ENCODE data around the gene SERPINB10.
"Not testable (repeated sequence)": the region's sequence is repeated elsewhere in the genome, so short reads cannot be mapped to it uniquely, and the experiment has no call there.

SERPINB10 gene

GRCh38 chr18:63928331-63928730 lies 20.6 kb downstream of the SERPINB10 start:
- H3K27me3 ChIP-seq (ENCODE audit: insufficient read depth, poor library complexity, severe bottlenecking) = no peaks in the 10 kb centered on the region
- TF ChIP-seq GABPA (IDR thresholded peaks at IDR 0.05; ENCODE audit: low read depth) = 0 out of 2 replicates have a peak, but pooled peaks have one; percentile 17
- TF ChIP-seq REST (IDR thresholded peaks at IDR 0.05; ENCODE audit: insufficient replicate concordance, low read depth) = no peak
- TF ChIP-seq CTCF (IDR thresholded peaks at IDR 0.05; ENCODE audit: insufficient read depth, low read length) = no peak
- TF ChIP-seq POLR2AphosphoS5 (IDR thresholded peaks at IDR 0.05; ENCODE audit: low read depth) = peak; percentile 67
- peak; percentile 49; the same call in 1 of the 2 replicates for TF ChIP-seq SPI1 (IDR thresholded peaks at IDR 0.05; ENCODE audit: borderline replicate concordance, low read depth)
- peak in 1 of 2 experiments; percentile 93 for DNase-seq (ENCODE audit: low read depth in 1 of 2, low spot score in 1 of 2)

GRCh38 chr18:63929369-63929768 lies 21.6 kb downstream of the SERPINB10 start:
- TF ChIP-seq SPI1 (IDR thresholded peaks at IDR 0.05; ENCODE audit: borderline replicate concordance, low read depth) = peak; percentile 20; the same call in 1 of the 2 replicates
- not testable (repeated sequence) for H3K27me3 ChIP-seq (ENCODE audit: insufficient read depth, poor library complexity, severe bottlenecking); H3K4me3 ChIP-seq (replicated peaks; ENCODE audit: insufficient read depth, low read length)
- DNase-seq (ENCODE audit: low read depth in 1 of 2, low spot score in 1 of 2) = peak in 1 of 2 experiments; percentile 37
- H3K27ac ChIP-seq (replicated peaks) = peak overlapping the region; percentile 95

More at GRCh38 chr18:63928331-63928730, 20.6 kb downstream of the SERPINB10 start:
- Histone ChIP-seq H3K27ac (replicated peaks) (peak overlapping the region; percentile 95), H3K4me3 (replicated peaks; ENCODE audit: insufficient read depth, low read length) (no peak overlapping the region)

DNA sequence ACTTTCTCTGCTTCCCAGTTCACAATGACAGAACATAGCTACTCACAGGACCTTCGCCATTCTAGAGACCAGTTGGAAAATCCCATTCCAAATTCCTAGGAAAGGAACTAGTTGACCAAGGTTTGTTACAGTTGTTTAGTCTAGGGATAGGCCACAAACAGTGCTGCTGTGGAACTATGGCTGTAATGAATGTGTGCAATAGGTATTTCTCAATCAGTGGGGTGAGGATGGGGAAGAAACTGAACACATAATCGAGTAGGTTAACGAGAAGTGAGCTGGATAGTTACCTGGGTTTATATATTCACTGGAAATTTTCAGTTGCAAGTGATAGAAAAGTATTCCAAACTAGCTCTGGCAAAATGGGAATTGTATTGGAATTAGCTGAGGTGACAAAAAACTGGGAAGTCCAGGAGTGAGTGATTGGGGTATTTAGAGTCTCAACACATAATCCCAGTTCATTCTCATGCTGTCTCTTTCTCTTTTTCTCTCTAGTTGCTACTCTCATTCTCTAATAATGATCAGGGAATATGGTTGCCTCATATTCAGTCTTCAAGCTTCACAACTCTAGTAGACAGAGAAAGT lies 23.1 kb downstream of the SERPINB10 start:
- DNase-seq (ENCODE audit: low read depth in 1 of 2, low spot score in 1 of 2) = peak in 1 of 2 experiments; percentile 90
- TF ChIP-seq POLR2AphosphoS5 (IDR thresholded peaks at IDR 0.05; ENCODE audit: low read depth) (peak; percentile 67; the same call in 1 of the 2 replicates), REST (IDR thresholded peaks at IDR 0.05; ENCODE audit: insufficient replicate concordance, low read depth) (no peak), SPI1 (IDR thresholded peaks at IDR 0.05; ENCODE audit: borderline replicate concordance, low read depth) (no peak; the same call in 1 of the 2 replicates), CTCF (IDR thresholded peaks at IDR 0.05; ENCODE audit: insufficient read depth, low read length) (no peak)
- H3K27ac ChIP-seq (replicated peaks) = peak overlapping the region; percentile 95
- H3K4me3 ChIP-seq (replicated peaks; ENCODE audit: insufficient read depth, low read length) = no peak overlapping the region
- no peaks in the 10 kb centered on the region for H3K27me3 ChIP-seq (ENCODE audit: insufficient read depth, poor library complexity, severe bottlenecking)

- DNase-seq (ENCODE audit: low read depth in 1 of 2, low spot score in 1 of 2) = peak; percentile 83 to 97
- TF ChIP-seq CTCF (IDR thresholded peaks at IDR 0.05; ENCODE audit: insufficient read depth, low read length) (peak; percentile 78), GABPA (IDR thresholded peaks at IDR 0.05; ENCODE audit: low read depth) (0 out of 2 replicates have a peak, but pooled peaks have one; percentile 37), SPI1 (IDR thresholded peaks at IDR 0.05; ENCODE audit: borderline replicate concordance, low read depth) (no peak), POLR2AphosphoS5 (IDR thresholded peaks at IDR 0.05; ENCODE audit: low read depth) (peak; percentile 94), REST (IDR thresholded peaks at IDR 0.05; ENCODE audit: insufficient replicate concordance, low read depth) (no peak)
Observed at GRCh38 chr18:63936156-63936931, 28.6 kb downstream of the SERPINB10 start.

More at GRCh38 chr18:63936156-63936931, 28.6 kb downstream of the SERPINB10 start:
- Histone ChIP-seq H3K27me3 (ENCODE audit: insufficient read depth, poor library complexity, severe bottlenecking) (no peaks in the 10 kb centered on the region), H3K4me3 (replicated peaks; ENCODE audit: insufficient read depth, low read length) (peak overlapping the region; percentile 39), H3K27ac (replicated peaks) (peak overlapping the region; percentile 61)

All from HL-60 (cell line).